Right hindlimb (tissue), 1 donor: ENCODE measurements around the gene RBBP8.

Experiments
- DNase-seq: peaks from one replicate; pipeline ENCODE4 v3.0.0-alpha.2; 2018

The RBBP8 gene

DNA sequence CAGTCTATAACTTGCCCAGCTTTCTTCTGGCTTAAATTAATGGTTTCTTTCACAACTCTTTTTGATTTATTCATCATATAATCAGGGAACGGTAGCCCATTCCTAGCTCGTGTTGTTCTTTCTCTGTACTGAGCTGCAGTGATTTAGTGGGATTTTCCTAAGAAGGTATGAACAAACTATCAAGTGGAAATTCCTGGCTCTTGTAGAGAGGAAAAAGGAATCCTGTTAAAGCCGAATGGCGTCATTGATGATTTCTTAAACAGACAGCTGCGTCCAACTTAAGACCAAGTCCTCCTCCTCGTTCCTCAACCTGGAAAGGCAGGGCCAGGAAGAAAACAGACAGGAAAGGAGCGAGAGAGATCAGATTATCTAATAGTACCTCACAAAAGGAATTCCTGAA is 132.9 kb downstream of the RBBP8 start:
- no peak for DNase-seq

DNA sequence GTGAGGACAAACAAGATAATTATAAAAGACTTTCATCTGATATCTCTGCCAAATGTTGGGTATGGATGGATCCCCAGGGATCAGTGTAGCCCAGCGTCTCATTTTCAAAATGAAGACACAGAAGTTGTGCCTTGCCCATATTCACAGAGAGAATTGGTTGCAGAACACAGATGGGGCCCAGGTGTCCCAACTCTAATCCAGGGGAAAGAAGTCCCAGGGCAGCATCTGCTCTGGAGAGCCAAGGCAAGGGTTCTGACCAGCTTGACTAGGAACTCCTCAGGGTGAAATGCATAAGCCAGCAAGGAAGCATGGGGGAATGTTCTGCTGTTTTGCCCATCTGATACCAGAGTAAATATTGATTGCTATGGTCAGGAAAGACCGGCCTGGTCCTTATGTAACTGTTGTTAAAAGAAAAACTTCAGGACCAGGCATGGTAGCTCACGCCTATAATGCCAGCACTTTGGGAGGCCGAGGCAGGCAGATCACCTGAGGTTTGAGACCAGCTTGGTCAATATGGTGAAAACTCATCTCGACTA is 133.4 kb downstream of the RBBP8 start:
- DNase-seq: no peak

DNA sequence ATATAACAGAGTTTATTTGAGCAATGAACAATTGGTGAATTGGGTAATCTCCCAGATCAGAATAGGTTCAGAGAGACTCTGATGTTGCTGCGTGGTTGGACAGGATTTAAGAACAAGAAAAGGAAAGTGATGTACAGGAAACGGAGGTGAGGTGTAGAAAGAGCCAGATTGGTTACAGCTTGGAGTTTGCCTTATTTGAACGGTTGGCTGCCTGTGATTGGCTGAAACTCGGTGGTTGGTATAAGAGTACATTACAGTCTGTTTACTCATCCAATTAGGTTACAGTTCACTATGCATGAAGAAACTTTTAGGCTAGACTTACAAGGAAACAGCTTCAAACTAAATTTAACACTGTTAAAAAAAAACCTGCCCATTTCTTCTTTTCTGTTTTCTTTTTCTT is 134.1 kb downstream of the RBBP8 start:
- no peak for DNase-seq

DNA sequence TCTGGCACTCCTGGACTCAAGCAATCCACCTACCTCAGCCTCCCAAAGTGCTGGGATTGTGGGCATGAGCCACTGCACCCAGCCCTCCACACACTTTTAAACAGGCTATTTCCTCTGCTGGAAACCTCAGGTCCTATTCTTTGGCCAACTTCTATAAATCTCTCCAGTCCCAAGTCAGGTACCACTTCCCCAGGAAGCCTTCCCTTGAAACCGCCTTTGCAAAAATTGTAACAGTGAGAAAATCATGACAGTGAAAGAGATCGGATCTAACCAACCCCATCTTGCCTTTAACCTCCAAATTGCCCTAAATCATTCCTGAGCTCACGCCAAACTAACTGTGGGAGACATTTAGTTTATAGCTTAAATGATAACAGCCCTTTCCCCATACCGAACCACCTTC is 134.9 kb downstream of the RBBP8 start:
- no peak for DNase-seq

DNA sequence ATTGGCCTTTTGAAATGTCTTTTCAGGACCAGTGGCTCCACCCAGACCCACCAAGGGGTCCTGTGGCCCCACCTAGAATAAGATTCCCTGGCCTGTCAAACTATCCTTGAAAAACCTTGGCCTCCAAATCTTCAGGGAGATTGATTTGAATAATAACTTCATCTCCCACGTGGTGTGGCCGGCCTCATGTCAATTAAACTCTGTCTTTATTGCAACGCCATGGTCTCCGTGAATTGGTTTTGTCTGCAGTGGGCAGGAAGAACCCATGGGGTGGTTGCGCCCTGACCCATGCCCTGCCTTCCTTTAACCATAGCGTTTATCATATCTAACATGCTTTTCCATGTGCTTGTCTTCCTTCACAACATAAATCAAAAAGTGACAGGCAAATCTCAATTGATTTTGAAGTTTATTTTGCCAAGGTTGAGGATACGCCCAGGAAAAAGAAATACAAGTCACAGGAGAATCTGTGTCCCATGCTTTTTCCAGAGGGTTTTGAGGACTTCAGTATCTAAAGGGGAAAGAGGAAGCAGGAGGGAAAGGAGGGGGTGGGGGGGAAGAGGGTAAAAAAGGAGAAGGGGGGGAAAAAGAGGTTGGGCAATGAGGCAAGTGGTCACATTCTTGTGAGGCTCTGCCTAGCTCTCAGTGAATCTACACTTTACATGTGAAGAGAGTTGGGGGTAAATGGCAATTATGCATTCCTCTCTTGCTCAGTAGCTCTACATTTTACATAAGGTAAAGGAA is 135.6 kb downstream of the RBBP8 start:
- no peak for DNase-seq

DNA sequence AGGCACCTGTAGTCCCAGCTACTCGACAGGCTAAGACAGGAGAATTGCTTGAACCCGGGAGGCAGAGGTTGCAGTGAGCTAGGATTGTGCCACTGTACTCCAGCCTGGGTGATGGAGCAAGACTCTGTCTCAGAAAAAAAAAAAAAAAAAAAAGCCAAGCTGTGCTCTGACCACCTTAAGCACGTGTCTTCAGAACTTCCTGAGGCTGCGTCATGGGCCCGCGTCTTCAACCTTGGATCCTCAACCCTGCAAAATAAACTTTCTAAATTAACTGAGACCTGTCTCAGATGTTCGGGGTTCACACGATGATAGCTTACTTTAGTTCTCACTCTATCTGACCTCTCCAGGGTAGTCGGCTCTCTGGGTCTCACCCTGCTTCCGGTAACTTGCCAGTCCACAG is 136.4 kb downstream of the RBBP8 start:
- no peak for DNase-seq

DNA sequence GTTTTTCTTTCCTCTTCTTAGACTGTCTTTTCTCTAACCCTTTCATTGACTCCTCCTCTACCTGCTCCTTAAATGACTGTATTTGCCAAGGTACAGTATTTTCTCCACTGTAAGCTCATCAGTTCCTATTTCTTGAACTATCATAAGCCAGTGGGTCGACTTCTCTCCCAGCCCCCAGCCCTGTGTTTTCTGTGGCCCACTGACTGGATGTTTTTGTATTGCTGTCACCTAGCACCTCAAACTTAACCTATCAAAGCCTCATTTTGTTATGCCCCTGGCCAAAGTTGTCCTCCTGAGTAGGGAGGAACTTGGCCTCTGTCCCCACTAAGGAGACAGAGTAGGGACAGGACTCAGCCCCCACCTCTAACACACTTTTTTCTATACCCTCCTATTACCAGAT is 136.8 kb downstream of the RBBP8 start:
- DNase-seq: no peak

DNA sequence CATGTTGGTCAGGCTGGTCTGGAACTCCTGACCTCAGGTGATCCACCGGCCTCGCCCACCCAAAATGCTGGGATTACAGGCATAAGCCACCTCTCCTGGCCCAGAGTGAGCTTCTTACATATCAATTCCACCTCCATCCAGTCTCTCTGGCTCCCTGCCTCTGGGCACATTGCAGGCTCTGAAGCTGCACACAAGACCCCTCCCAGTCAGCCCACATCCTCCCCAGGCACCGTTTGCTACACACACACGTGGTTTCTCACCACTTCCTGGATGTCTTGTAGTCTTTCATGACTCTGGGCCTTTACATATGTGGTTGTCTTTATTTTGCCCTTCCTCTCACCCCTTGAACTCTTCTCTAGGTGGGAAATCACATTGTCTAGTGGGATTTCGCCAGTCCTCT is 138.2 kb downstream of the RBBP8 start:
- peak; percentile 60 for DNase-seq

DNA sequence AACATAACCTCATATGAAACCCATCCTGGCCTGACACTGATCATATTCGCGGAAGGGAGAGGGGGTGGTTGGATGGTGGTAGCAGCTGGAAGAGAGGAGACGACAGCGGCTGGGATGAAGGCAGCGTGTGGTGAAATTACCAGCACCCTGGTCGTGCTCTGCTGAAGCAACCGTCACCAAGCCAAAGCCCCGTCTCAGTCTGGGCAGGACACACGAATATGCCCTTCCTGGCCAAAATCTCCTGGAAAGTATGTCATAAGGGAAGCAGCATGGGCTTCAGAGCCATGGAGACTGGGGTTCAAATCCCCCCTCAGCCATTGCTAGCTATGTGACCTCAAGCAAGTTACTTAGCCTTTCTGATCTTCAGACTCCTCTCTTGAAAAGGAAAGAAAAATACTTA is 139.0 kb downstream of the RBBP8 start:
- DNase-seq: no peak

DNA sequence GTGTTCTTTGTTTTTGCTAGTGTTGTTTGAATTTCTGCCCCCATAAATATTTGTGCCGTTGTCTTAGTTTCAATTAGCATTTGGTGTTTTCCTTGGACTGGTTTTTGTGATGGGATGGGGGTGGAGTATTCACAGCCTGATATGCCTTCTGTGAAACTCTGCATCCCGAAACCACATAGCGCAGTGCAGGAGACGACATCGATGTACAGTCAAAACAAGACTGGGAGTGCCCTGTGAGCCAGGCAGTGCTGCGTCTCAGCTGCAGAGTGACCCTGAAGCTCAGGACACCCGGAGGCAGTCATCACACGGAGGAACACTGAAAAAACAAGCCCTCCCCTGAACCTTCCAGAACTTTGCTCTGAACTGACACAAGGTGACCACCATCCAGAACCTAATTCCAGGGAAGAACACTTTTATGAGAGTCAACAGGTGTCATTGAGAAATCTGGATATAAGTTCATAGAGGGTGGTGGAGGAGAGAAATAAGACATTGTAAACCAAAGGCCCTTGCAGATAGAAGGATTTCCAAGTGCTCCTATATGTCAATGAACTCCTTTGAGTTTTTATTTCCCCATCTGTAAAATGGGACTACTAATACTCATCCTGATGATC is 141.0 kb downstream of the RBBP8 start:
- no peak for DNase-seq
